ENCODE measurements around the gene HK1.

Gene HK1

GRCh38 chr10:69265521-69265920, 12.8 kb upstream of the HK1 start:
- ChIA-PET POLR2A (no interaction called here), CTCF (no interaction called here)
- no peak overlapping the region for H3K4me3 ChIP-seq (ENCODE audit: low read depth, low read length)
- H3K9me3 ChIP-seq (ENCODE audit: control insufficient read depth, insufficient read depth, low read depth, low read length), result no peaks in the 10 kb centered on the region
- no peak overlapping the region for H3K27ac ChIP-seq (ENCODE audit: extremely low read depth, low read depth, low read length)
- TF ChIP-seq ZNF837 (tag by site-specific recombination; IDR thresholded peaks at IDR 0.05) (no peak), KLF8 (tag by site-specific recombination; IDR thresholded peaks at IDR 0.05) (no peak), ZNF433 (tag by site-specific recombination; IDR thresholded peaks at IDR 0.05; ENCODE audit: low read depth) (no peak), ZNF560 (tag by site-specific recombination; IDR thresholded peaks at IDR 0.05; ENCODE audit: borderline replicate concordance) (no peak), ZBTB8A (tag by site-specific recombination; IDR thresholded peaks at IDR 0.05) (no peak), ZBTB21 (tag by site-specific recombination; IDR thresholded peaks at IDR 0.05) (no peak), KLF16 (tag by site-specific recombination; IDR thresholded peaks at IDR 0.05) (no peak), ZNF146 (tag by site-specific recombination; IDR thresholded peaks at IDR 0.05) (no peak), ZNF645 (tag by site-specific recombination; IDR thresholded peaks at IDR 0.05) (no peak), ZNF184 (tag by site-specific recombination; IDR thresholded peaks at IDR 0.05) (no peak), ZNF585B (tag by site-specific recombination; IDR thresholded peaks at IDR 0.05) (no peak), ZNF654 (tag by site-specific recombination; IDR thresholded peaks at IDR 0.05; ENCODE audit: low read depth) (no peak), ZNF155 (tag by site-specific recombination; IDR thresholded peaks at IDR 0.05) (no peak), ZNF792 (tag by site-specific recombination; IDR thresholded peaks at IDR 0.05) (no peak), ZNF121 (tag by site-specific recombination; IDR thresholded peaks at IDR 0.05) (no peak)
- TF ChIP-seq, protein P1, sequence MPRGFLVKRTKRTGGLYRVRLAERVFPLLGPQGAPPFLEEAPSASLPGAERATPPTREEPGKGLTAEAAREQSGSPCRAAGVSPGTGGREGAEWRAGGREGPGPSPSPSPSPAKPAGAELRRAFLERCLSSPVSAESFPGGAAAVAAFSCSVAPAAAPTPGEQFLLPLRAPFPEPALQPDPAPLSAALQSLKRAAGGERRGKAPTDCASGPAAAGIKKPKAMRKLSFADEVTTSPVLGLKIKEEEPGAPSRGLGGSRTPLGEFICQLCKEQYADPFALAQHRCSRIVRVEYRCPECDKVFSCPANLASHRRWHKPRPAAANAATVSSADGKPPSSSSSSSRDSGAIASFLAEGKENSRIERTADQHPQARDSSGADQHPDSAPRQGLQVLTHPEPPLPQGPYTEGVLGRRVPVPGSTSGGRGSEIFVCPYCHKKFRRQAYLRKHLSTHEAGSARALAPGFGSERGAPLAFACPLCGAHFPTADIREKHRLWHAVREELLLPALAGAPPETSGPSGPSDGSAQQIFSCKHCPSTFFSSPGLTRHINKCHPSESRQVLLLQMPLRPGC (tag by site-specific recombination; IDR thresholded peaks at IDR 0.05), result no peak
- no peaks in the 10 kb centered on the region for H3K36me3 ChIP-seq (ENCODE audit: control insufficient read depth in 2 of 2, insufficient read depth in 1 of 2, low read length in 2 of 2)
- H3K4me1 ChIP-seq (ENCODE audit: control insufficient read depth, insufficient read depth, low read length), result no peaks in the 10 kb centered on the region

GRCh38 chr10:69268761-69269416, 9.4 kb upstream of the HK1 start:
- H3K36me3 ChIP-seq (ENCODE audit: control insufficient read depth in 2 of 2, insufficient read depth in 1 of 2, low read length in 2 of 2), result no peaks in the 10 kb centered on the region
- H3K9me3 ChIP-seq (ENCODE audit: control insufficient read depth, insufficient read depth, low read depth, low read length), result no peaks in the 10 kb centered on the region
- ChIA-PET POLR2A (no interaction called here), CTCF (no interaction called here)
- H3K4me1 ChIP-seq (ENCODE audit: control insufficient read depth, insufficient read depth, low read length), result no peaks in the 10 kb centered on the region
- H3K27ac ChIP-seq (ENCODE audit: extremely low read depth, low read depth, low read length), result no peak overlapping the region
- TF ChIP-seq, protein P2, sequence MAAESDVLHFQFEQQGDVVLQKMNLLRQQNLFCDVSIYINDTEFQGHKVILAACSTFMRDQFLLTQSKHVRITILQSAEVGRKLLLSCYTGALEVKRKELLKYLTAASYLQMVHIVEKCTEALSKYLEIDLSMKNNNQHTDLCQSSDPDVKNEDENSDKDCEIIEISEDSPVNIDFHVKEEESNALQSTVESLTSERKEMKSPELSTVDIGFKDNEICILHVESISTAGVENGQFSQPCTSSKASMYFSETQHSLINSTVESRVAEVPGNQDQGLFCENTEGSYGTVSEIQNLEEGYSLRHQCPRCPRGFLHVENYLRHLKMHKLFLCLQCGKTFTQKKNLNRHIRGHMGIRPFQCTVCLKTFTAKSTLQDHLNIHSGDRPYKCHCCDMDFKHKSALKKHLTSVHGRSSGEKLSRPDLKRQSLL (tag by site-specific recombination; IDR thresholded peaks at IDR 0.05), result no peak
- TF ChIP-seq ZNF660 (tag by site-specific recombination; IDR thresholded peaks at IDR 0.05), result no peak
- TF ChIP-seq ZNF549 (tag by site-specific recombination; IDR thresholded peaks at IDR 0.05), result no peak
- TF ChIP-seq ZBTB8A (tag by site-specific recombination; IDR thresholded peaks at IDR 0.05), result no peak
- TF ChIP-seq ZNF266 (tag by site-specific recombination; IDR thresholded peaks at IDR 0.05; ENCODE audit: low read depth), result no peak
- no peak for TF ChIP-seq ZNF274 (IDR thresholded peaks at IDR 0.05; ENCODE audit: low read length)
- TF ChIP-seq ZNF274 (tag by site-specific recombination; IDR thresholded peaks at IDR 0.05; ENCODE audit: borderline replicate concordance), result no peak
- TF ChIP-seq ZNF624 (tag by site-specific recombination; IDR thresholded peaks at IDR 0.05), result no peak
- TF ChIP-seq ZNF394 (tag by site-specific recombination; IDR thresholded peaks at IDR 0.05; ENCODE audit: borderline replicate concordance), result no peak
- no peak for TF ChIP-seq OSR2 (tag by site-specific recombination; IDR thresholded peaks at IDR 0.05)
- TF ChIP-seq ZXDB (tag by site-specific recombination; IDR thresholded peaks at IDR 0.05), result no peak
- no peak for TF ChIP-seq ZNF560 (tag by site-specific recombination; IDR thresholded peaks at IDR 0.05; ENCODE audit: borderline replicate concordance)
- no peak for TF ChIP-seq ZNF112 (tag by site-specific recombination; IDR thresholded peaks at IDR 0.05)
- no peak for TF ChIP-seq ZNF121 (tag by site-specific recombination; IDR thresholded peaks at IDR 0.05)
- no peak for TF ChIP-seq ZNF148 (tag by site-specific recombination; IDR thresholded peaks at IDR 0.05; ENCODE audit: borderline replicate concordance)
- no peak overlapping the region for H3K4me3 ChIP-seq (ENCODE audit: low read depth, low read length)

All from HEK293 (cell line).